ENCODE measurements around the gene VAMP2.
A peak's percentile ranks its signal among the peaks of the same experiment; 100 is the strongest.

VAMP2 gene

GRCh38 chr17:8155231-8155995, 7.3 kb downstream of the VAMP2 start:
- no peak for DNase-seq (ENCODE audit: low read depth in 2 of 2)

DNA sequence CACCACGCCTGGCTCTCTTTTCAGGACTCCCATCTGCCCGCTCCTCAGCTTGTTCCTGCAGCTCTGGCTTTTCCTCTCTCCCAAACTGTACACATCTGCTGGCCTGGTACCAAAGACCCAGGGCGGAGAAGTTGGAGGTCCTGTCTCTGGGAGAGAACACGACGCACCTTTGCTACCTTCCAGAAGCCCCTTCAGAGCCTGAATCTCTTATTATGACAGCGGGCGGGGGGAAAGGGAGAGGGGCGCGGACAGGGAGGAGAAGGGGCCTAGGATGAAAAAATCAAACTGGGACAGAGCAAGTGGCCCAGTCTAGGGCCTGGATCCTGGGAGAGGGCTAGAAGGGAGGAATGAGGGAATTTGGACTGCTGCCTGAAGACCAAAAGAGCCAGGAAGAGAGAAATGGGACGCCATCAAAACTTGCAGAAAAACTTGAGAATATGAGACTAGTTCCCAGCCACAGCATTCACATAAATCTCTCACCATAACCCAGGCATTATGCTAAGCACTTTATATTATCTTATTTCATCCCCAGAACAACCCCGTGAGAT, 8.1 kb downstream of the VAMP2 start:
- no peak for DNase-seq (ENCODE audit: low read depth in 2 of 2)

- peak; percentile 64 to 71 for DNase-seq (ENCODE audit: low read depth in 2 of 2)
These were observed 8.7 kb downstream of the VAMP2 start for GRCh38 chr17:8153957-8154607.

DNA sequence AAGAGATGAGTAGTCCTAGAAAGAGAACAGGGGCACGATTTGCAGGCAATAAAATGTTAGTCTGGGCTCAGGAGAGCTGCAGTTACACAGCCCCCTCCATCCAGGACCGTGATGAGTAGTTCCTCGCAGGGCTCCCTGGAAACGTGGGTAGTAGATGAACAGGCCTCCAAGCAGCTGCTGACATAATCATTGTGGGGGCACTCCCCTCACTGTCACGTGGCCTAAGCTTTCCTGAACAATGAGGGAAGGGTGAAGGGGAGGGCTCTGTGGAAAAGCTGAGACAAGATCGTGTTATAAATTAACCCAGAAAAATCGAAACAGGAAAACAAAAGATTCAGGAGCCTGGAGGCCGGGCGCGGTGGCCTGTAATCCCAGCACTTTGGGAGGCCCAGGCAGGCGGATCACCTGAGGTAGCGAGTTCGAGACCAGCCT, 9.2 kb downstream of the VAMP2 start:
- DNase-seq (ENCODE audit: low read depth in 2 of 2), result no peak

DNA sequence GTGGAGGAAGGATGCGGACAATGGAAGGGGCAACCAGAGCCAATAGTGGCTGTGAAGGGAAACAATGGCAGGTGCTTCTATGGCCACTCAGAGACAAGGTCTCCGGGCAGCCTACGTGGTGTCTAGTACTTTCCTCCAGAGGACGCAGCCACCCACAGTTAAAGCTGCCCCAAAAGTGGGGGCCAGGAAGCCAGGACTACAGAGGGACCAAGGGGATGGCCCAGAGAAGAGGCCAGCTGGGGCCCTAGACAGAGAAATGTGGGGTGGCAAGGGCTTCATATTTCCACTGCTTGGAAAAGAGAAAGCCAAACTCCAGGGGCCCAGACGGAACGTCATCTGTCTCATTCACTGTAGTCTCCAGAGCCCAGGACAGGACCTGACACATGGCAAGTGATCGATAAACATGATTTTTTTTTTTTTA, 9.7 kb downstream of the VAMP2 start:
- DNase-seq (ENCODE audit: low read depth in 2 of 2), result no peak

- DNase-seq (ENCODE audit: low read depth in 2 of 2), result peak; percentile 71 to 73
These were observed 10.5 kb downstream of the VAMP2 start, which contains the start of gene PER1 for GRCh38 chr17:8152112-8152775. PER1 (minus strand) TSS chr17:8152404; CDS start chr17:8150706, 1,698 bp downstream.

DNA sequence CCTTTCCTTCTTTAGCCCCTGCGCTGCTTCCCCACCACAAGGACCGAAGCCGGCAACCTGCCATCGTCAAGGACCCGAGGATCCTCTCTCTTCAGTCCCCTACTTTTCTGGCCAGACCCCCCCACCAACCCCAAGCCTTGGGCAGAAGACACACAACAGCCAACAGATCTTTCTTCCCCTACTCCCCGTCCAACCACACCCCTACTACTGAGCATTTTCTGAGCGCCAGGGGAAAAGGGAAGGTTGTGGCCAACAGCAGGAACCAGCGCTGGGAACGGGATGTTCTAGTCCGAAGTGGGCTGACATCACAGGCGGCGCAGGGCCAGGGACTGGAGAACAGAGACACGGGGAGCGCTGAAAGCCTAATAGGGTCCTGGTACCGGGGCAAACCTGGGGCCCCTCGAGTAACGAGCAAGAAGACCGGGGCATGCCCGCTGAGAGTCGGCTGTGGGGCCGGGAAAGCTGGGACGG, 11.1 kb downstream of the VAMP2 start:
- DNase-seq (ENCODE audit: low read depth in 2 of 2), result no peak

- DNase-seq (ENCODE audit: low read depth in 2 of 2), result peak; percentile 83
These were observed 11.6 kb downstream of the VAMP2 start for GRCh38 chr17:8151120-8151640.

DNA sequence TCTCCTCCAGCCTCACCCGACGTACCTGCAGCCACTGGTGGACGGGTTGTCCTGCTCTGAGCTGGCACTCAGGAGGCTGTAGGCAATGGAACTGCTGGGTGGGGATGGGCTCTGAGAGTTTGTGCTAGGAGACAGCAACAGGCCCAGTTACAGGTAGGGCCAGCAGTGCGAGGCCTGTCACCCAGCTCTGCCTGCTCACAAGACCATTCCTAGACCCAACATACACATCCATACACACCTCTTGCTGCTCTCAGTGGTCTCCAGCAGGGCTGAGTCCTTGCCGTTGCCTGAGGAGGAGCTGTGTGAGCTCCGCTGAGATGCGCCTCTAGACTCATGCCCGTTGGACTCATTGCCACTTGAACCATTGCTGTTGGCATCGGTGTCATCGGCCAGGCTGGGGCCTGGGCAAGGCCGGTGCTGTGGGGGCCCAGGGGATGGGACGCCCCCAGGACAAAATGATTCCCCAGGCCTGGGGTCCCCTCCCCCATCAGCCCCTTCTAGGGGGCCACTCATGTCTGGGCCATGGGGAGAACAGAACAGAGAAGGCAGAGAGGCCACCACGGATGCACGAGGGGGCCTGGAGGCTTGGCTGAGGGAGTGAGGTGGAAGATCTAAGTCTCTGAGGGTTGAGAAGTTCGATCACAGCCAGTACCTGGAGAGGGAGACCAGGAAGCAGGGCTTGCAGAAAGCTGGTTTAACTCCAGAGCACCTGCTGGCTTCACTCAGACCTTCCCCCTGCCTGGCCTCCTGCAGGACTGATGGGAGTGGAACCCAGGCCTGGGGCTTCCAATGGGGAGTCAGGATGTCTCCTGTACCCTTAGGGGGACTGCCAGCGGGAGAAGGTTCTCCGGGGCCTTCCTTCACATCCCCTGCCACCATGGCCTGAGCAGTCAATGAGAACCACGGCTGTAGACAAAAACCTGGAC, 12.3 kb downstream of the VAMP2 start:
- no peak for DNase-seq (ENCODE audit: low read depth in 2 of 2)

DNA sequence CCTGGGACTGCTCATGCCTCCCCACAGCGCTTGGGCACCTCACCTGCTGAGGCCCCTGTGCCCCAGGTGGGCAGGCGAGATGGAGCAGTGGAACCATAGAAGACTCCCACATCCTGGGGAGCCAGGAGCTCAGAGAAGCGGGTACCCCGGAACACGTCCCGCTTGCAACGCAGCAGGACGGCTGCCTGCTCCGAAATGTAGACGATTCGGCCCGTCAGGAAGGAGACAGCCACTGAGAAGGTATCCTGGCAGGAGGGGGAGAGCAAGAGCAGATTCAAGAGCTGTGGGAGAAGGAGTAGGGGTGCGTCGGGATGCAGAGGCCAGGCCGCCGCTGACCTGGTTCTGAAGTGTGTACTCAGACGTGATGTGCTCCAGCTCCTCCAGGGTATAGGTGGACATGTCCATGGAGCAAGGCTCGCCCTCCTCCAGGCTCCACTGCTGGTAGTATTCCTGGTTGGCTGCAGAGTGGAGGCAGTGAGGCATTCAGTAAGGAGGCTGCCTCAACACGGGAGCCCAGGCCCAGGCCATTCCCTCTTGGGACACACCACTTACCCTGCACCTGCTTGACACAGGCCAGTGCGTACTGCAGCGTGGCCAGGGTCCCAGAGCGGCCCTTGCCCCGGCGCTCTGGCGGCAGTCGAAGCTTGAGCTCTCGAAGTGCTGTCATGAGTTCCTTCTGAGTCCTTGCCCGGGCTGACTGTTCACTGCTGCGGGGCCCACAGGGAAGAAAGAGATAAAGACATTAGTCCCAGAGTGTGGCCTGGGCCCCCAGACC, 13.1 kb downstream of the VAMP2 start:
- DNase-seq (ENCODE audit: low read depth in 2 of 2), result no peak

DNA sequence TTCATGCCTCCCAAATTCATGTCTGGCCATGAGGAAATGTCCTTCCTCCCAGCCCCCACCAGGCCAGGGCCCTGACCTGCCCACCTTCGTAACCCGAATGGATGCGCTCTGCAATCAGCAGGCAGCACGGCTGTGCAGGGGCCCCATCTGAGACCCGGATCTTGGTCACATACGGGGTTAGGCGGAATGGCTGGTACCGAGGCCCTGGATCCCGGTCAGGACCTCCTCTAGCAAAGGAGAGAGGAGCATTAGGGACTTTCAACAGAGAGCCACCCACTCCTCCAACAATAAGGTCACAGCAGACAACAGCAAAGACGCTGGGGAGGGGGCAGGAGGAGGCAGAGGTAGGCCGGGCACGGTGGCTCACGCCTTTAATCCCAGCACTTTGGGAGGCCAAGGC, 14.2 kb downstream of the VAMP2 start:
- no peak for DNase-seq (ENCODE audit: low read depth in 2 of 2)

GRCh38 chr17:8147805-8148404, 14.8 kb downstream of the VAMP2 start:
- DNase-seq (ENCODE audit: low read depth in 2 of 2), result no peak

GRCh38 chr17:8147141-8147804, 15.5 kb downstream of the VAMP2 start:
- no peak for DNase-seq (ENCODE audit: low read depth in 2 of 2)

GRCh38 chr17:8146381-8147140, 16.2 kb downstream of the VAMP2 start:
- no peak for DNase-seq (ENCODE audit: low read depth in 2 of 2)

GRCh38 chr17:8145811-8146210, 16.9 kb downstream of the VAMP2 start:
- DNase-seq (ENCODE audit: low read depth in 2 of 2), result no peak

DNA sequence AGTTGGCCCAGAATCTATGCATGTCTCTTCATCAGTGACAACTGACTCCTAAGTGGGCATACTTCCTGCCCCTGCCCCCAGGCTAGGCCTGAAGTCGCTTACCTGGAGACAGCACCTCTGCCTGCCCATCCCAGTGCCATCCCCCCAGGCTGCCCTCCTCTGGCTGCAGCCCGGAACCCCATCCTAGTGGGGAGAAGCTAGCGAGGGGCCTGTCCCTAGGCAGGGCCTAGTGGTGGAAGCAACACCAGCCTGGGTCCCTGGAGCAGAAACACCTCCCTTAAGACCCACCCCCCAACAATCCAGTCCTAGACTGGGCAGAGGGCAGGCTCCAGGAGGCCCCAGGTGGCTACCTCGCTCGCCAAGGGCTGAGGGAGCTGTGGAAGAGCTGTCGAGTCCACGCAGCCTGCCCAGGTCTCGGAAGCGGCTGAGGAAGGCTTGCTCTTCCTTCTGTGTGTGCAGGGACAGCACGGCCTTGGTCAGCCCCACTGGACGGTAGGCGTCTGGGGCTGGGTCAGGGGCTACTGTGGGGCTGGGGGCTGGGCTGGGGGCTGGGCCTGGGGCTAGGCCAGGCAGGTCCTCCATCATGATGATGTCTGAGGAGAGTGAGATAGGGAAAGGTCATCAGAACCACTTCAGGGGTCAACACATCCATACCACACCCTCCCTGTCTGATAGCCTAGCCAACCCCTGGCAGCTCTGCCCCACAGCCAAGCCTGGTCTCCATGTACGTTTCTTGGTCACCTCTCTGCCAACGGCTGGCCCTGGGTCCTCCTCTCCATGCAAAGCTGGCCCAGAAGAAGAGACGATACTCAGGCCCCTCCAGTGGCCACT, 18.1 kb downstream of the VAMP2 start:
- DNase-seq (ENCODE audit: low read depth in 2 of 2), result no peak

- no peak for DNase-seq (ENCODE audit: low read depth in 2 of 2)
These were observed 19.0 kb downstream of the VAMP2 start for GRCh38 chr17:8143581-8144400.
